ENCODE data around the gene PCSK7. TPM values are rescaled to one million over a fixed set of nuclear protein-coding genes. Genes with fewer than 3 reads are reported as not detected.

Gene PCSK7
- total and polyA plus RNA-seq, 2 of the 8 experiments (the other 6 are each of a cell fraction or from before 2014, with no cell fraction given) = 23.4 to 38.5 TPM

GRCh38 chr11:117192401-117192875 is 39.4 kb downstream of the PCSK7 start:
- FAIRE-seq (no peak), DNase-seq (ENCODE audit: low read depth in 1 of 2, low spot score in 2 of 2) (no peak)
- Histone ChIP-seq H2BK12ac (ENCODE audit: low read depth, low read length) (no peak overlapping the region), H3K9me3 (ENCODE audit: insufficient read depth in 2 of 2, low read depth in 1 of 2, low read length in 1 of 2) (no peaks in the 10 kb centered on the region), H3K4me1 (replicated peaks in 1 of 4; ENCODE audit: control insufficient read depth in 3 of 4, insufficient read depth in 4 of 4, low read length in 3 of 4) (no peaks in the 10 kb centered on the region), H3K79me2 (ENCODE audit: control insufficient read depth in 1 of 2, insufficient read depth in 2 of 2, low read length in 2 of 2) (no peaks in the 10 kb centered on the region), H2BK15ac (ENCODE audit: low read length) (no peak overlapping the region), H3K79me1 (ENCODE audit: low read depth, low read length) (no peaks in the 10 kb centered on the region), H3K14ac (ENCODE audit: insufficient read length) (no peak overlapping the region), H4K5ac (ENCODE audit: insufficient read length, low read depth, low read length) (no peak overlapping the region), H3K36me3 (ENCODE audit: control insufficient read depth in 2 of 4, insufficient read depth in 4 of 4, low read length in 3 of 4) (peaks cover 0 to 11% (median 1%) of the 10 kb centered on the region in 4 experiments; a peak in 3 of 8 replicates), H2AK5ac (ENCODE audit: low read depth, low read length) (no peak overlapping the region), H3K4ac (replicated peaks; ENCODE audit: insufficient read length, low read depth, low read length) (no peak overlapping the region), H4K91ac (replicated peaks; ENCODE audit: insufficient read length, low read length) (no peak overlapping the region), H2AFZ (ENCODE audit: low read length) (no peak overlapping the region), H3K4me3 (ENCODE audit: extremely low read depth in 1 of 4, insufficient read depth in 2 of 4, low read depth in 3 of 4, low read length in 4 of 4) (no peak overlapping the region), H3K27me3 (replicated peaks in 1 of 4; ENCODE audit: control insufficient read depth in 3 of 4, extremely low read depth in 1 of 4, insufficient read depth in 3 of 4, low read length in 3 of 4) (no peaks in the 10 kb centered on the region), H2BK20ac (ENCODE audit: low read length) (no peak overlapping the region), H3K56ac (replicated peaks; ENCODE audit: insufficient read length, low read depth, low read length) (no peak overlapping the region), H4K20me1 (replicated peaks in 1 of 2; ENCODE audit: control insufficient read depth in 1 of 2, insufficient read depth in 2 of 2, low read length in 2 of 2) (peaks cover 2 to 3% of the 10 kb centered on the region in 2 experiments), H3K18ac (ENCODE audit: extremely low read depth, low read length) (no peak overlapping the region), H4K8ac (ENCODE audit: extremely low read depth, insufficient read depth, low read length) (no peak overlapping the region), H3K9ac (replicated peaks in 1 of 4; ENCODE audit: extremely low read depth in 1 of 4, low read depth in 3 of 4, low read length in 3 of 4) (no peak overlapping the region), H3K4me2 (ENCODE audit: insufficient read depth in 1 of 2, low read depth in 2 of 2, low read length in 2 of 2) (no peak overlapping the region), H2BK5ac (ENCODE audit: low read depth, low read length) (peak overlapping the region; percentile 39; the same call in 1 of the 2 replicates), H3K27ac (ENCODE audit: low read depth, low read length) (no peak overlapping the region), H2BK120ac (replicated peaks; ENCODE audit: low read depth, low read length) (no peak overlapping the region), H3K23me2 (ENCODE audit: low read depth, low read length) (no peaks in the 10 kb centered on the region), H3K23ac (ENCODE audit: insufficient read length) (no peak overlapping the region)
- POLR2A ChIA-PET (ENCODE audit: partially characterized antibody) = interaction anchor here (1.5 to 3.0 kb wide), 3 partner anchors 11 to 13 kb away, joined by 4 to 14 read pairs (median 4); no protein-coding TSS in a partner anchor
- CTCF ChIA-PET (ENCODE audit: partially characterized antibody) = interaction anchor here (0.9 to 18.7 kb wide), 3 partner anchors 10 to 30 kb away, joined by 3 to 449 read pairs (median 249); partner anchors contain the start of genes PCSK7, RNF214 and SIDT2
- 92% methylated on average over 10 of the region's 17 CpGs; no CpG with 5 or more reads in 1 of the 2 experiments for WGBS, 2 experiments (ENCODE audit: extremely low coverage in 1 of 2, insufficient coverage in 1 of 2, insufficient read length in 1 of 2, insufficient replicate concordance in 2 of 2, low coverage in 1 of 2, low lambda C conversion rate in 2 of 2, missing lambda C conversion rate in 1 of 2)
- TF ChIP-seq CTBP2 (IDR thresholded peaks at IDR 0.05; ENCODE audit: borderline replicate concordance, insufficient read depth, insufficient read length, low read length) = no peak
- TF ChIP-seq RAD21 (IDR thresholded peaks at IDR 0.05 in 1 of 2, conservative IDR thresholded peaks at IDR 0.05 in 1 of 2; ENCODE audit: low read depth in 2 of 2, low read length in 2 of 2) = no peak
- TF ChIP-seq CBX5 (IDR thresholded peaks at IDR 0.05; ENCODE audit: low read depth, low read length) = no peak
- no peak for TF ChIP-seq MAFK (IDR thresholded peaks at IDR 0.05; ENCODE audit: low read depth, low read length)
- no peak for TF ChIP-seq RNF2 (IDR thresholded peaks at IDR 0.05; ENCODE audit: borderline replicate concordance, low read depth, low read length, missing control alignments, poor library complexity, severe bottlenecking)
- no peak for TF ChIP-seq HDAC2 (IDR thresholded peaks at IDR 0.05; ENCODE audit: borderline replicate concordance in 1 of 2, low read depth in 2 of 2, low read length in 2 of 2)
- TF ChIP-seq, protein P1, sequence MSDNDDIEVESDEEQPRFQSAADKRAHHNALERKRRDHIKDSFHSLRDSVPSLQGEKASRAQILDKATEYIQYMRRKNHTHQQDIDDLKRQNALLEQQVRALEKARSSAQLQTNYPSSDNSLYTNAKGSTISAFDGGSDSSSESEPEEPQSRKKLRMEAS (IDR thresholded peaks at IDR 0.05) = no peak
- no peak for TF ChIP-seq TBP (IDR thresholded peaks at IDR 0.05; ENCODE audit: low read depth, low read length)
- TF ChIP-seq, protein P2, sequence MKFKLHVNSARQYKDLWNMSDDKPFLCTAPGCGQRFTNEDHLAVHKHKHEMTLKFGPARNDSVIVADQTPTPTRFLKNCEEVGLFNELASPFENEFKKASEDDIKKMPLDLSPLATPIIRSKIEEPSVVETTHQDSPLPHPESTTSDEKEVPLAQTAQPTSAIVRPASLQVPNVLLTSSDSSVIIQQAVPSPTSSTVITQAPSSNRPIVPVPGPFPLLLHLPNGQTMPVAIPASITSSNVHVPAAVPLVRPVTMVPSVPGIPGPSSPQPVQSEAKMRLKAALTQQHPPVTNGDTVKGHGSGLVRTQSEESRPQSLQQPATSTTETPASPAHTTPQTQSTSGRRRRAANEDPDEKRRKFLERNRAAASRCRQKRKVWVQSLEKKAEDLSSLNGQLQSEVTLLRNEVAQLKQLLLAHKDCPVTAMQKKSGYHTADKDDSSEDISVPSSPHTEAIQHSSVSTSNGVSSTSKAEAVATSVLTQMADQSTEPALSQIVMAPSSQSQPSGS (IDR thresholded peaks at IDR 0.05; ENCODE audit: low read length) = no peak
- TF ChIP-seq BRCA1 (IDR thresholded peaks at IDR 0.05; ENCODE audit: low read depth, low read length) = no peak

Data from H1 (cell line).